Measurements from ENCODE around the gene CNFN.

CNFN gene, protein sequence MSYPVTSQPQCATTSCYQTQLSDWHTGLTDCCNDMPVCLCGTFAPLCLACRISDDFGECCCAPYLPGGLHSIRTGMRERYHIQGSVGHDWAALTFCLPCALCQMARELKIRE

DNA sequence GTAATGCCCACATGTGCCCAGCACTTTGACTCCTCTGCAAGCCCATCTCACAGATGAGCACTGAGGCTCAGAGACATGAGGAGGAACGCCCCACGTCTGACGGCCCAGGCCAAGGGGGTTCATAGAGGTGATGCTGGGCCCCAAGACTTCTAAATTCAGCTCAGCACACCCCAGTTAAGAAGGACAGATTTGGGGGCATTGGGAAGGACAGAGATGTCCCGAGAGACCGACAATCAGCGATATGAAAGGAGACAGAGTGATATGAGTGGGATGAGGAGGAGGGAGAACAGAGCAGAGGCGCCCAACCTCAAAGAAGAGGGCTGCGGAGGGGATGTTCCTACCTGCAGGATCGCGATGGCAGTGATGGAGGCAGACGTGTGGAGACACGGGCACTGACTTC is at the start of gene CNFN:
Gene CNFN (minus strand): TSS at position 399 of the 400 bp plus-strand sequence. CDS start 1,260 bp downstream, outside the sequence.
- DNase-seq = no peak

DNA sequence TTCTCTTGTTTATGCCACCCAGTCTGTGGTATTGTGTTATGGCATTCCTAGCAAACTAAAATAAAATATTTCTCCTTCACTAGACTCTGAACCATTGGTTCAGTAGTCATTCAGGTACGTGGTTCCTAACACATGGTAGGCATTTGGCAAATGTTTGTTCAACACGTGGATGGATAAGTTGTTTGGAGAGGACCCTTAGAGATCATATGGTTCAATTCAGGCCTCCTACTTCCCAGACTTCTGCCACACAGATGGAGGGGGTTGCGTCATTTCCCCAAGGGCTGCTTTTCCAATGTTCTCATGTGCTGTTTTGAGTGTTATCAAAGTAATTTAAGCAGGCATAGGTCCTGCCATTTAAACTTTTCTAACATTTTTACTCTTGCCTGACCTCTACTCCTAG is 45.9 kb upstream of the CNFN start:
- no peak for DNase-seq

DNA sequence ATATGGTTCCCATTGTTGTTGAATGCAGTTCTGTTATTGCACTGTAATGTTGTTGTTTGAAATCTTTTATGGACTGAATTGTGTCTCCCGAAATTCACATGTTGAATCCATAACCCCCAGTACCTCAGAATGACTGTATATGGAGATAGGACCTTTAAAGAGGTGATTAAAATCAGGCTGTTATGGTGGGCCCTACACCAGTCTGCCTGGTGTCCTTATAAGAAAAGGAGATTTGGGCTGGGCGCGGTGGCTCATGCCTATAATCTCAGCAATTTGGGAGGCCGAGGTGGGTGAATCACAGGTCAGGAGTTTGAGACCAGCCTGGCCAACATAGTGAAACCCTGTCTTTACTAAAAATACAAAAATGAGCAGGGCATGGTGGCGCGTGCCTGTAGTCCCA is 45.2 kb upstream of the CNFN start:
- DNase-seq = no peak

DNA sequence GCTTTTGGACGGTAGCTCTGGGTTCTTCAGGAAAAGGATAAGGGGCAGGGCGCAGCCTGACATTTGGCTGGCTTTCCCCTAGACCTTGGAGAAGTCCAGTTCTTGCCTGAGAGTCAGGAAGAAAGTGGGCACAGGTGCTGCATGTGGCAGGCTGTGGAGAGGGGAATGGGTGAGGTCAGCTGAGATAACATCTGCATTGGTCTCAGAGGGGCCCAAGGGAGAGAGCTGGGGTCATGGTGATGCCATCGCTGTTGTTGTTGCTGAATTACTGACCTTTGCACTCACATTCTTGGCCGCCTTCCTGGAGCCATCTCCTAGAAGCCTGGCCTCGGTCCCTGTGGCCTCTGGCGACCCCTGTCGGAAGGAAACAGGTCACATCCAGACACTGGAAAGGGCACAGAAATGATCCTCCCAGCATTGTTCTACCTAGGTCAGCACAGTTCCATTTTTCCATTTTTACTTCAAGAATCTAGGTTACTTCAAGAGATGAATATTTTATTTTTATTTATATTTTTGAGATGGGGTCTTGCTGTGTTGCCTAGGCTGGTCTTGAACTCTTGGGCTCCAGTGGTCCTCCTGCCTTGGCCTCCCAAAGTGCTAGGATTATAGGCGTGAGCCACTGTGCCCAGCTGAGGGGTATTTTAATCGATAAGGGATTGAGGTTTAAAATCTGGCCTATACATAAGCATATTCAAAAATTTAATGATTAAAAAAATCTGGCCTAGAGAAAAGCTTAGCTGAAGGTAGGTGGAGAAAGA is 43.6 kb upstream of the CNFN start:
- peak; percentile 57 for DNase-seq

DNA sequence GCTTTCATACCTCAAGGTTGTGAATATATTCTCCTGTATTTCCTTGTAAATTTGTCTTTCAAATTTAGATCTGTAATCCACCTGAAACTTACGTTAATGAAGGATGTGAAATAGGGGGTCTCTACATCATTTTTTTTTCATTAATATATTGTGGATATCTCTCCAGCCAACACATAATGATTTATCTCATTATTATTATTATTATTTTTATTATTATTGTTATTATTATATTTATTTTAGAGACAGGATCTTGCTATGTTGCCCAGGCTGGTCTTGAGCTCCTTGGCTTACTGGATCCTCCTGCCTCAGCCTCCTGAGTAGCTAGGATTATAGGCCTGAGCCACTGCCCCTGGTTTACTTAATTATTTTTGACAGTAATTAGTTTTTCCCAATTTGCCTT is 41.4 kb upstream of the CNFN start:
- DNase-seq = no peak

DNA sequence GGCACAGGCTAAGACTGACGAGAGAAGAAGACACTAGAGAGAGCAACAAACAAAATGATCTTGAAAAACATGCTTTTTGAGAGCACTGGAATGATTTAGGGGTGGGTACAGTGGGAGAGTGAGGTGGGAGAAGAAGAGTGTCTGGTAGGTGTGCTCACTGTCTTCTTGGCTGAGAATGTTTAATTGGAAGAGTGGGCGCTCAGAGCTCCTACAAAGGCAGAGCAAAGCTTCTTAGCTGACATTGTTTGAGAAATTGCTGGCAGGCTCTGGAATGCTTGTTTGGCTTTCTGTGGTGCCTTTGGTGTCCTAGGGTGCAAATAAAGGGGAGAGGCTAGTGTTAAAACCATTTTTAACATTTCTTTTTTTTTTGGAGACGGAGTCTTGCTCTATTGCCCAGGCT is 38.6 kb upstream of the CNFN start:
- no peak for DNase-seq

DNA sequence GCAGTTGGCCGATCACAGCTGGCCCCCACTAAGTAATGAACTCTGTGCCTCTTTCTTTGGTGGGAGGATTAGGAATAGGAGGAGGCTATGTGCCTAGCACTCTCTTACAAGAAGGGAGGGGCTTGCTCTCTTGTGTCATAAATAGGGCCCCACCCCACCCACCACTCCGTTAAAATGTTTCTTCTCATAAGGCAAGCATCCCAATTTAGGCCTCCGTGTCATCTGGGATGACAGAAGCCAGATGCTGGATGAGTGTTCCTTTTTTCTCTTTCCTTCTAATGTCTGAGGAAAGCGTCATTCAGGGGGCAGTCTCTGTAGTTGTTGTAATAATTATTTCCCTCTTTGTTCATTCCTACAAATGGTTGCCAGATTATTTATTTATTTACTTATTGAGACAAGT is 37.2 kb upstream of the CNFN start, which contains the start of gene LIPE:
Gene LIPE (minus strand): TSS at position 76 of the 400 bp plus-strand sequence. CDS start 239 bp downstream, outside the sequence.
- no peak for DNase-seq

DNA sequence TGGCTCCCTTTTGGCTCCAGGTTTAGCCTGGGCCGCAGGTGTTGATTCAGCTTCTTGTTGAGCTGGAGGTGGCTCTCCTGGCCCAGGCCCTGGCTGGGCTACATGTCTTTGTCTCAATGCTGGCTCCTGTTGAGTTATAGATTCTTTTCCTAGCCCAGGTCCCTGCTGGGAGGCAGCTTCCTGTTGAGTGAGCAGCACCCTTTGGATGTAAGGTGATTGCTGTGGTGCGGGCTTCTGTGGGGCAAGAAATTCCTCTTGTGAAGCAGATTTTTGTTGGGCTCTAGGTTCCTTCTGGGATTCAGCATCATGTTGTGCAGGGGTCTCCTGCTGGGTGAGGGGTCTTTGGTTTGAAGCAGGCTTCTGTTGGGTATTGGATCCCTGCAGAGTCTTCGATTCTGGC is 36.5 kb upstream of the CNFN start:
- DNase-seq = no peak

DNA sequence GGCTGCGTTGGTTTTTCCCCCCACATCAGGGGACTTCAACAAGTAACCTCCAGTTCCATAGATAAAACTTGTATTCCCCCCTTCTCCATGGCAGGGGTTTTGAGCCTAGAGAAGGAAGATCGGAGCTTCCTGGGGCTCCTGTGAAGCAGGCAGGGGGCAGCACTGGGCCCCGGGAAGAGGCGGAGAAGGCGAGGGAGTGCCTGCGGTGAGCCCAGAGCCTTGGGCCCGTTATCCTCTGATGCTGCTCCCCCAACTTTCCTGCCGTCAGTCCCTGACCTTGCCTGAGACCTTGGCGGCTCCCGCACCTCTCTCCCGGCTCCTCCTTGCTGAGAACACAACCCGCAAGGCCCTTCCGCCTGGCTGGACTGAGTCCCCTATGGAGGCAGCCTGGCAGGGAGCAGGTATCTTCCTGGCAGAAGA is 34.6 kb upstream of the CNFN start:
- no peak for DNase-seq

DNA sequence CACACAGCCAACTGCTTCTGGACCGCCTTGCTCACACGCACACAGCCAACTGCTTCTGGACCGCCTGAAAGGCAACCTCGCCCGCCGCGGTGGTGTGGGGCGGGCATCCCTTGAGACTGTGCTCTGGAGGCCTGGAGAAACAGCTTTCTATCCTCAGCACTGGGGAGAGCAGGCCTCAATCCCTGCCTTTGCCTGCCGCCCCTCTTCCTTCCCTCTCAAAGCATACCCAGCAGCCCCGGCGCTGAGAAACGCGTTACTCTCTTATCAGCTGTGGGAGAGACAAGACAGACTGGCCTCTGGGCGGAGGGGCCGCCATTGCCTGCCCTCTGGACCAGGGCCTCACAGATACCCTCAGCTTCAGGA is 34.2 kb upstream of the CNFN start:
- DNase-seq = no peak

DNA sequence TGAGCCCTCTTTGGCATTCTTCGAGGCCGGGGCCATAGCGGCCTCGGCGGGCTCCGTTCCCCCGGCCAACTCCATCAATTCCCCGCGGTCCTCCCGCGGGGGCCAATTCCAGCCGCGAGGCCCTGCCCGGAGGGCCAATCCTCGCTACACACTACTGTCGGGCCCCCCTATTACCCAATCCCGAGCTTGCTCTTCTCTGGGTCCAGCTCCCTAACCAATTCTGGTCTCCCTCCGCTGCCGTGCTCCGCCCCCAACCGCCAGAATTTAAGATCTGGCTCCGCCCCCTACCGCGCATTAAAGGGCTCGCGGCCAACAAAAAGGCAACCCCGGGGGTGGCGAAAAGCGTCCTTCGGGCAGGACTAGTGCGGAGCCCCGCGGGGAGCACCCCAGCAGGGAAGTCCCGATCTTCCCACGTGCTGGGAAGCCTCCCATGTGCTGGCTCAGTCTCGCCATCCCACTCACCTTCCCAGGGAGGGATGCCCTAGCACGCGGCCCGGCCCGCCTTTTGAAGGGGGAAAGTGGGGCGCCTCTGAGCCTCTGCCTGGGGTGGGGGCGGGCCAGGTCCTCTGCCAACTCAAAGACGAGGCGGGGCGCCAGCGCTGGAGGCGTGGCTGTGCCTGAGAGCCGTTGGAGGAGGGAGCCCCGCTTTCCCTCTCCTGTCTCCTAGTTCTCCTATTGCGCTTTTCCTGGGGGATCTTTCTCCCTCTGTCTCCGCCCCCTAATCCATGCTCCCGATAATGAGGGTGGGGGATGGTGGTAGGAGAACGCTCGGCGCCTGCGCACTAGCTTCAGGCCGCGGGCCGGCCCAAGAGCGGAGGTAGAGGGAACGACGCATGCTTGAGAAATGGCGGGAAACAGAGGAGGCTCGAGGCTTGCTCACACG is 33.6 kb upstream of the CNFN start:
- DNase-seq = peak; percentile 94

DNA sequence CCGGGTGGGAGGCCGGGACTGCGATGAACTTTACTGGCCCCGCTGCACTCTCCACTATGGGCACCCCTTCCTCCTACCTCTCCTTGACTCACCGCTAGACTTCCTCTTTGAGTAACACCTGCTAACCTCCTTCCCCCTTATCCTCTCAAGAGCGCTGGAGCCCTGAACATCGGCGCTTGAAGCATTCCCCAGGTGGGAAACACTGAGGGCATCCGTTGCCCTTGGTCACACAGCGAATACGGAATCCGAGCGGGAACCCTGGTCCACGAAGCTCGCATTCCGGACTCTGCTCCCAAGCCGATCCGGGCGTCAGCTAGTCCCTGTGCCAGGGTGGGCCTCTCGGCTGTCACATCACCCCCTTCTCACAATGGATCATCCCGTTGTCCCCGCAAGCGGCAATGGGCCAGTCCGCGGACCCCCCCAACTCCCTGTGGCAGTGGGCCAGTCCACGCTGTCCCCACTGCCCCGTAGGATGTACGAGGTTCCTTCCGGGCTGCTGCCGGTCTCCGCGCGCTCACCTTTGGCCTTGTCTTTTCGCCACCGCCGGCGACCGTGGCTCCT is 32.9 kb upstream of the CNFN start:
- DNase-seq = peak; percentile 62

DNA sequence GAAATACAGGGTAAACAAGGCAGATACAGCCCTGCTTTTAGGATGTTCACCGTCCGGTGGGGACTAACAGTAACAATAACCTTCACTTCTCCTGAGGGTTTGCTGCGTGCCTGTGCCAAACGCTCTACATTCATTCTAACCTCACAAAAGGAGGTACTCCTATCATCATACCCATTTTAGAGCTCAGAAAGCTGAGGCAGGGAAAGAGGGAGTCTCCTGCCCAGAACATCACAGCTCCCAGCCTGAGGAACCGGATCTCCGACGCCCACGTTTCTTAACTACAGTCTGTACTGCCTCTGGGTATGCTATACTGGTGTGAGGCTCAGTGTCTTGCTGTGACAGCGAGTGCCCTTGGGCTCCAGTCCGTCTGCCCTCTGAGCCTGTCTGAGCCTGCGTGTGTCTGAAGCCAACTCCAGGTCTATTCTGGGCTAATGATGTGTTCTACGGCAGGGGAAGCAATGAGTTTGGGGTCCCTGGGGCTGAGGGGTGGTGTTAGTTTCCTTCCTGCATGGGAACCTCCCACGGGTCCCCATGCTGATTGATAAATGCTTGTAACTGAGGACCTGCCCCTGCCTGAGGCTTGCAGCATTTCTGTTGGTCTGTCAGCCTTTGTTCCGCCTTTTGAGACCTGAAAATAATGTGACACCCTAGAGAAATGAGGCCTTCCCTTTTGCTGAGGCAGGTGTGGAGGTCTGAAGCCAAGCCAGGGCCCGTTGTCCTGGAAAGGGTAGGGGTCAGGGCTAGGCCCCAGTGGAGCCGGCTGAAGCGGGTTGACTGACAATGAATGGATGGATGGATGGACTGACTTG is 32.2 kb upstream of the CNFN start:
- no peak for DNase-seq

DNA sequence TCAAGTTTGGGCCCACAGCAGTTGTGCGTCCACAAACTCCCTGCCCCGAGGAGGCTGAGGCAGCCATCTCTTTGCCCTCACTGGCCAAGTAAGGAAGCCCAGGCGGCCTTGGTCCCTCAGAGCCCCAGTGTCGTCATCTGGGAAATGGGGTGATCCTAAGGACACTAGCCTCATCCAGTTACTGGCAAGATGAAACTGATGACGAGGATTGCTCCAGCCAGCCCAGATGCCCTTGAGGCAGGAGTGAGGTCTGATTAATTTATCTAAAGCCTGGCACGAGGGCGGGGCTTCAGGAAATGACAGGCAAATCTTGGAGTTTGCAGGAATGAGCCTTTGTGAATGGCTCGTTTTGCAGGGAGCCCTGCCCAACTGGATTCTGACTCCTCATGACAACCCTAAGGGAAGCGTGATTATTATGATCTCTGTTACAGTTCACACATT is 31.5 kb upstream of the CNFN start:
- DNase-seq = no peak

DNA sequence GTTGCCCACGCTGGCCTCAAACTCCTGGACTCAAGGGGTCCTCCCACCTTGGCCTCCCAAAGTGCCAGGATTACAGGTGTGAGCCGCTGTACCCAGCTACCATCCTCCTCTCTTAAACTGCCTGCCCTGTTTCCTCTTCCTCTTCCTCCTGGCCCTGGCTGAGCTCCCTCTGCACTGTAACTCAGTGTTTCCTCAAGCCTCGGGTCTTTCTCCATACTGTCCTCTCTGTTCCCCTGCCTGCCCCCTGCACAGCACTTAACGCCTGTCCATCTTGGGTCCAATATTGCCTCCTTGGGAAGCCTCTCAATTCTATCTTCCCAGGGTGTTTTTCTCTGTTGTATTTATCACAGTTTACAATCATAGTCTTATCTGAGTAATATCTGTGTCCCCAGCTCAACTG is 31.0 kb upstream of the CNFN start:
- no peak for DNase-seq

DNA sequence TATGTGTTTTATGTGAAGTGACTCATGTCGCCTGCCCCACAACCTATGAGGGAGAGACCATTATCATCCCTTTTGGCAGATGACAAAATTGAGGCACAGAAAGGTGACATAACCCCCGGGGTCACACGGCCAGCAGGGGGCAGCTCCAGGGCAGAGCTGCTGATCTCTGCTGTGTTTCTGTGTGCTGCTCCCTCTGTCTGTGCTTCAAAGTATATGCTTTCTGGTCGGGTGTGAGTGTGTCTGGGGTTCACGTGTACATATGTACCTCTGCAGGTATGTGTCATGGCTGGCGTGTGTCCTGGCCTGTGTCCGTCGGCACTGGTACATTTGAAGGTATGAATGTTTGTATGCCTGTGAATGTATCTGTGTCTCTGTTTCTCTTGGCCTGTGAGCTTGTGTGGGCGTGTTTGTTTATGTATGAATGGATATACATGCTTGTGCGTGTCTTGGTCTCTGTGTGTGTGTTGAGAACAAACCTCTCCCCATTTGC is 30.0 kb upstream of the CNFN start:
- peak; percentile 79 for DNase-seq

DNA sequence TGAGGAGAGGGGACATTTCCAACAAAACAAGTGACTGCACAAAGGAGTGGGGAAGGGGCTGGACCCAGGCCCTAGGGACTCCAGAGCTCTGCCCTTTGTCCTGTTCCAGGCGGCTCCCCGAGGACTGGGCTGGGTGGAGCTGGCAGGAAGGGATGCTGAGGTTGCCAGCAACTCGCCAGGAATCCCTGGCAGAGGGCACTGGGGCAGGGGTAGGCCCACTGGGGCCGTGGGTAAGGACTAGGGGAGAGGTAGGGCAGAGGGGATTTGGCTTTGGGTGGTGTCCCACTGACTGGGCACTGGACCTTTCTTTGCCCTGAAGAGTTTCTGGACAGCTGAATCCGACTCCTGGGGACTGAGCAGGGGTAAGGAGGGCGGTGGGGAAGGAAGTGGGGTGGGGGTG is 29.2 kb upstream of the CNFN start:
- no peak for DNase-seq

DNA sequence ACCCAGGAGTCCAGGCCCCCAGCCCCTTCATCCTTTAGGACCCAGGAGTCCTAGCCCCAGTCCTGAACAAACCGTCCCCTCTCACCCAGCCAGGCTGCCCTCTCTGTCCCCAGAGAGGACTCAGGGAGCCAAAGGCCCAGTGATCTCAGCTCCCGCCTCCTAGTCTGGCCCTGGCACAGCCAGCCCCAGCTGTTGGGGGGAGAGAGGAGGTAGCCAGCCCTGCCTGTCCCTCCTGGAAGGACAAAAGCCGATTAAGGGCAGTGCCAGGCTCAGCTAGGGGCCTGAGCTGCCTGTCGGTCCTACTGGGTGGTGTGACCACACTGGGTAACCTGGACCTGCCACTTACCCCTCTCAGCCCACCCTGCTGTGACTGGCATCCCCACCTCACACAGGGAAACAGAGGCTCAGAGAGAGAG is 22.6 kb upstream of the CNFN start:
- DNase-seq = no peak

DNA sequence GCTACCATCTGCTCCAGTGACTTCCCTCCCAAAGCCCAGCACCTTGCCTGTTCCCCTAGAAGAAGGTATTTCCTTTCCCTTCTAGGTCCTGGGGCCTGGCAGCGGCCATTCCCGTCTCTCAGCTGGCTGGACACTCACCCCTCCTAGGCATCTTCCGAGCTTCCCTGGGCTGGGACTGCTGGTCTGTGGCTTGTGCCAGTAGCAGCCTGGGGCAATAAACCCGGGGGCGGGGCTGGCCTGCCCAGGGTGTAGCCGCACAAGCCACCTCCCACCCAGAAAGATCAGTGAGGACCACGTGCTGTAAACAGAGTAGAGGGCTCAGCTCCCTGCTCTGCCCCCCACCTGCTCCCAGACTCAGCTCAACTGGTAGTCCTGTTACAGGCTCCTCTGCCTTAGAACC is 22.1 kb upstream of the CNFN start:
- no peak for DNase-seq

DNA sequence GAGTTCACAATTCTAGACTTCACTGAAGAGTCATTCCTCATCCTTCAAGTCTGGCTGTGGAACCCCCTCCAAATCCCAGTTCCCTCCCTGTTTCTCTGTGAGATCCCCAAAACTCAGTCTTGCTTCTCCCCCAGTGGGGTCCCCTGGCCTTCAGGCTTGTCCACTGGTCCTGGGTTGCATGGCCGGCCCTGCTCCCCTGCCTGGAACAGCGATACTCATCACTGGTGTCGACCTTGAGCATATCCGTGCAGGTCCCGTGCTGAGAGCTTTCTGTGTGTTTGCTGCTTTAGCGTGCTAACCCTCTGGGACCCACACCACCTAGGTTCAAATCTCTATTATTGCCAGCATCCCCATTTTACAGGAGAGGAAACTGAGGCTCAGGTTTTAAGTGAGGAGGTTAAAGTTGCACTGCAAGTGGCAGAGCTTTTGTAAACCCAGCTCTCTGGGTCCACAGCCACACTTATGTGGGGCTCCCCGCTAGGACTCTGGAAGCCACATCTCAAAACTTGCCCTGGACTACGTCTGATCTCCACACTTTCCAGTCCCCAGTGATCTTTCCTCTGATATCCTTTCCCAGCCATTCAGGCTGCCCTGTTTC is 21.6 kb upstream of the CNFN start:
- DNase-seq = no peak

DNA sequence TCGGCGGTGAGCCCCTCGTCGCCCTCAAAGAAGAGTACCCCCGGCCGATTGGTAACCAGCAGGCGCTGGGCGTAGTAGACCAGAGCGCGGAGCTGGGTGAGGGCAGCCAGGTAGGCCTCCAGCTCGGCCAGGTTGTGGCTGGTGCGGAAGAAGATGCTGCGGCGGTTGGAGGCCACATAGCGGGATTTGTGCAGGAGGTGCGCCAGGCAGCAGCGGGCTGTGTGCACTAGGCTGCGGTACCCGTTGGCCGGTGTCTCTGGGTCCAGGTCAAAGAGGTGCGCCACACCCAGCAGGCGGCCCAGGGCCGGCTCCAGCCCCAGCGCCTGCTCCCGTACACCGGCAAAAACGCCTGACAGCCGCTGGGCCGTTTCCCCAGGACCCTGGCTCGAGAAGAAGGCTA is 20.3 kb upstream of the CNFN start:
- no peak for DNase-seq

DNA sequence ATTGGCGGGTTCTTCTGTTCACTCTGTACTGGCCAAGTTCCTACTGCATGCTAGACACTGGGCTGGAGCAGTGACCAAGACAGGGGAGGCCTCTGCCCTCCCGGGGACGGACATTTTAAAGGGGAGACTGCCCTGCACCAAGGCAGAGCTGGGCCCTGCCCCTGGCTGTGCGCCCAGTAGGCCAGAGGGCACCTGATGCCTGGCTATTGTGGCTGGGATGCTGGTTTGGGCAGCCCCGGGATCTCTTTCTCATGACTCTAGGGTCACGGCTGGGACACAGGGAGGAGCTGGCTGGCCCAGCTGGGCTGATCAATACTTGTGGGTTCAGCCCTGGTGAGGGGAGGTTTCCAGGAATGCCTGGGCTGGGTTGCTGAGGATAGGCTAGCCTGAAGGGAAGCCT is 19.4 kb upstream of the CNFN start:
- DNase-seq = no peak
